ENCODE data around the gene MYT1. TPM values are rescaled to one million over a fixed set of nuclear protein-coding genes. Genes with fewer than 3 reads are reported as not detected.
"Not testable (repeated sequence)": the region's sequence is repeated elsewhere in the genome, so short reads cannot be mapped to it uniquely, and the experiment has no call there.

MYT1 gene
- total RNA-seq, 1 donor from 2014 or later, result not detected

DNA sequence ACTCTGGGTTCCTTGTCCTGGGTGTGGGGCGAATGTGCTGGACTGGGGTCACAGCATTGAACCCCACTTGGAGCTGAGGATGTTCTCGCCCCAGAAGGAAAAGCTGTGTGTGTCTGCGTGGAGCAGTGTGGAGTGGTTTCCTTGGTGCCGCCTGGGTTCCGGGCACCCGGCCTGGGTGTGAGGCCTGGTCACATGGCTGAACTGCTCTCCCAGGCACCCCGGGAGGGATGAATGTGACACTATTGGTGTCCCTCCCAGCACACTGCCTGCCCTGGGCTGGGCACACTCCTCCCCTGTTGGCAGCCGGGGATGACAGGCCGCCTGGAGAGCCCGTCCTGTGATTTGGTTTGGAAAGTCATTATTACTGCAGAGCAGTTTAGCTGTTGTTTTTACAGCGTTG is 12.3 kb downstream of the MYT1 start:
- H3K4me1 Mint-ChIP-seq (ENCODE audit: low read depth), result no peaks in the 10 kb centered on the region
- H3K9me3 Mint-ChIP-seq, result no peaks in the 10 kb centered on the region
- intact Hi-C loops (cut with micrococcal nuclease), result no loop called here
- no peak overlapping the region for H3K27ac Mint-ChIP-seq
- no peaks in the 10 kb centered on the region for H3K36me3 Mint-ChIP-seq (ENCODE audit: low read depth)
- no peaks in the 10 kb centered on the region for H3K27me3 Mint-ChIP-seq (ENCODE audit: low read depth)
- no peak for DNase-seq (ENCODE audit: low spot score)
- no peak overlapping the region for H3K4me3 Mint-ChIP-seq (ENCODE audit: low read depth)

DNA sequence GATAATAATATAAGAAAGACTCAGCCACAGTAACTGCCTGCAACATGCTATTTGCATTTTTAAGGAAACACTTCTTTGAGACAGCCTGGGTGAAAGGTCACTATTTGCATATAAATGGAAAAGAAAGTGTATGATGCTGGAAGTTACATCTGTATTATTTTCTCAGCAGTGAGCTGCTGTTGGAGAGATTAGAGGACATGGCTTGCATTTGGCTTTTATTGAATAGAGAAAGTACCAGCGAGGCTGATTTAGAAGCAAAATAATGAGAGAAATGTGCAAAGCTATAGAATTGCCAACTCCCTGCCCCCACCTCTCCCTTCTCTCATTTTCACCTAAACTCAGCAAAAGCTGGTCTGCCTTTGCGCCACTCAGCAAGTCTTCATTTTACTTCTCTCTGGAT is 12.7 kb downstream of the MYT1 start:
- Mint-ChIP-seq H3K4me3 (ENCODE audit: low read depth) (no peak overlapping the region), H3K9me3 (no peaks in the 10 kb centered on the region), H3K36me3 (ENCODE audit: low read depth) (no peaks in the 10 kb centered on the region), H3K4me1 (ENCODE audit: low read depth) (no peaks in the 10 kb centered on the region), H3K27ac (no peak overlapping the region), H3K27me3 (ENCODE audit: low read depth) (no peaks in the 10 kb centered on the region)
- DNase-seq (ENCODE audit: low spot score), result no peak
- intact Hi-C loops (cut with micrococcal nuclease), result no loop called here

DNA sequence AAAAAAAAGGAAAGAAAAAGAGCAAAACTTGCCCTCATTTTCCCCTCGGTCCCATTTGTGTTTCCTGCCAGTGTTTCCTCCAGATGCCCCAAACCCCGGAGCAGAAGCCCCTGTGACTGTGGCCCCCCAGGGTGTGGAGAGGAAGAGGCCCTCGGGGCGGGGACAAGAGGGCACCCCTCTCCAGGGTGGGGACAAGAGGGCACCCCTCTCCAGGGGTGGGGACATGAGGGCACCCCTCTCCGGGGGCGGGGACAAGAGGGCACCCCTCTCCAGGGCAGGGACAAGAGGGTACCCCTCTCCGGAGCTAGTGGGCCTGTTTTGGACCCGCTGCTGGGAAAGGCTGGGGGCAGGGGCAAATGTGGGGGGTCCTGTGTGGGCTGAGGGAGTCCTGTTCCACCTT is 13.1 kb downstream of the MYT1 start:
- Mint-ChIP-seq H3K27ac (no peak overlapping the region), H3K4me3 (ENCODE audit: low read depth) (no peak overlapping the region), H3K4me1 (ENCODE audit: low read depth) (no peaks in the 10 kb centered on the region), H3K27me3 (ENCODE audit: low read depth) (no peaks in the 10 kb centered on the region), H3K36me3 (ENCODE audit: low read depth) (no peaks in the 10 kb centered on the region), H3K9me3 (no peaks in the 10 kb centered on the region)
- no peak for DNase-seq (ENCODE audit: low spot score)
- intact Hi-C loops (cut with micrococcal nuclease), result no loop called here

DNA sequence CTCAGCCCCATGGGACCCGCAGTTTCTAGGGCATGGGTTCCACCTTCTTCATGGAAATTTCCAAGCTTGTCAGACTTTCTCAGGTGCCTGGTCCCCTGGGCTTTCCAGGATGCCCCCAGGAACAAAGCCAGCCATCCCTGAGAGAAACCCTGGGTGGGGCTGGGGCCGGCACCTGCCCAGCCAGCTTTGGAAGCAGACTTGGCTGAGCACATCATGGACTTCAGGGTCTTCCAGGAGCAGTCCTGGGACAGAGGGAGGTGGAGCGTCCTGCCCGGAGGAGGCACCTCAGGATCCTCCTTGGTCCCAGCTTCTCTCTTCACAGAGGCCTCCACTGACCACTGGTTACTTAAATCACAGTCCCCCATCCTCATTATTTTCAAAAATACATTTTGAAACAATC is 13.5 kb downstream of the MYT1 start:
- Mint-ChIP-seq H3K9me3 (no peaks in the 10 kb centered on the region), H3K4me1 (ENCODE audit: low read depth) (no peaks in the 10 kb centered on the region), H3K27me3 (ENCODE audit: low read depth) (no peaks in the 10 kb centered on the region), H3K27ac (no peak overlapping the region), H3K4me3 (ENCODE audit: low read depth) (no peak overlapping the region), H3K36me3 (ENCODE audit: low read depth) (no peaks in the 10 kb centered on the region)
- intact Hi-C loops (cut with micrococcal nuclease), result no loop called here
- no peak for DNase-seq (ENCODE audit: low spot score)

DNA sequence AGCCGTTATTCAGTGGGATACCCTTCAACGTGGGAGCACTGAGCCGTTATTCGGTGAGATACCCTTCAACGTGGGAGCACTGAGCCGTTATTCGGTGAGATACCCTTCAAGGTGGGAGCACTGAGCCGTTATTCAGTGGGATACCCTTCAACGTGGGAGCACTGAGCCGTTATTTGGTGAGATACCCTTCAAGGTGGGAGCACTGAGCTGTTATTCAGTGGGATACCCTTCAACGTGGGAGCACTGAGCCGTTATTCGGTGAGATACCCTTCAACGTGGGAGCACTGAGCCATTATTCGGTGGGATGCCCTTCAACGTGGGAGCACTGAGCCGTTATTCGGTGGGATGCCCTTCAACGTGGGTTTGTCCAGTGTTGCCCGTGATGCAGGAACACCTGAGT is 14.7 kb downstream of the MYT1 start:
- intact Hi-C loops (cut with micrococcal nuclease); H3K27ac Mint-ChIP-seq; H3K4me3 Mint-ChIP-seq (ENCODE audit: low read depth); DNase-seq (ENCODE audit: low spot score); H3K9me3 Mint-ChIP-seq; H3K4me1 Mint-ChIP-seq (ENCODE audit: low read depth); H3K27me3 Mint-ChIP-seq (ENCODE audit: low read depth); H3K36me3 Mint-ChIP-seq (ENCODE audit: low read depth): not testable (repeated sequence)

DNA sequence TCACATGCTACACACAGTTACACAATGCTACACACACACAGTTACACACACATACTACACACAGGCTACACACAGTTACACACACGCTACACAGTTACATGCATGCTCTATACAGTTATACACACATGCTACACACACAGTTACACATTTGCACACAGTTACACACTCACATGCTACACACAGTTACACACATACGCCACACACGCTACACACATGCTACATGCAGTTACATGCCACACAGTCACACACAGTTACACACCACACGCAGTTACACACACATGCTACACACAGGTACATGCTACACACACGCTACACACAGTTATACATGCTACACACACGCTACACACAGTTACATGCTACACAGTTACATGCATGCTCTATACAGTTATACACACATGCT is 15.6 kb downstream of the MYT1 start:
- Mint-ChIP-seq H3K9me3 (peaks cover under 1% of the 10 kb centered on the region), H3K36me3 (ENCODE audit: low read depth) (no peaks in the 10 kb centered on the region), H3K27me3 (ENCODE audit: low read depth) (no peaks in the 10 kb centered on the region), H3K4me1 (ENCODE audit: low read depth) (no peaks in the 10 kb centered on the region), H3K4me3 (ENCODE audit: low read depth) (no peak overlapping the region), H3K27ac (no peak overlapping the region)
- intact Hi-C loops (cut with micrococcal nuclease), result no loop called here
- DNase-seq (ENCODE audit: low spot score), result no peak

DNA sequence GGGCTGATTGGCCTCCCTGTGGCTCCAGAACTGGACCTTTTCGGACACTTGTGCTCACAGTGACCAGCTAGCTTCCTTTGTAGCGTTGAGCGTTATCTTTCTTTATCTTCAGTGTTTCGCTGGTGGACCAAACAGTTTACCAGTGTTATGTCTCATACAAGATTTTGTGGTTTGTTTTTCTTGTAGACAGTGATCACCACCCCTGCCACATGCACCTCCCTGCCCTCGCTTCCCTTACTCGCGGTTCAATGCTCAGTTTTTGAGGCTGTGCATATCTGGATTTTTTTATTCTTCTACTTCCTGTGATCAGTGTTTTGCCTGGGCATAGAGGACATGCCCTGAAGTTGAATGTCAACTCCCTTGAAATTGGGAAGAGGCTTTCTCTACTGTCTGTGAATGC is 16.4 kb downstream of the MYT1 start:
- no peak overlapping the region for H3K4me3 Mint-ChIP-seq (ENCODE audit: low read depth)
- intact Hi-C loops (cut with micrococcal nuclease), result no loop called here
- no peaks in the 10 kb centered on the region for H3K4me1 Mint-ChIP-seq (ENCODE audit: low read depth)
- H3K27ac Mint-ChIP-seq, result no peak overlapping the region
- no peak for DNase-seq (ENCODE audit: low spot score)
- no peaks in the 10 kb centered on the region for H3K27me3 Mint-ChIP-seq (ENCODE audit: low read depth)
- H3K36me3 Mint-ChIP-seq (ENCODE audit: low read depth), result no peaks in the 10 kb centered on the region
- H3K9me3 Mint-ChIP-seq, result peaks cover 5% of the 10 kb centered on the region

DNA sequence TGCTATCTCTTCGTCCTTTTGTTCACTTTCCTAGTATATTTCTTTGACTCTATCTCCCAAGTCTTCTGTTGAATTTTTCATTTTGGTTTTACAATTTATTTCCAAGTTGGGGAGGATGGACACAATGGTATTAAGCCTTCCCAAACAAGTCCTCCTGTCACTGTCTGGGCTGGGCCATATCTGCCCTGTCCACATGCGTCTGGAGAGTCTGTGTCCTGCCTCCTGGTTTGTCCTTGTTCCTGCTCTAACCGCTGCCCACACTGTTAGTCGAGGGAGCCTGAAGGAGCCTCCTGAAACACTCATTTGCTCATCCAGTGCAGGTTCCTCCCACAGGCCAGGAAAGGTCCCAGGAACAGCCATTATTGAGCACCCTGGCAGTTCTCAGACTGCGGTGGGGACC is 17.1 kb downstream of the MYT1 start:
- no peak overlapping the region for H3K27ac Mint-ChIP-seq
- no peak overlapping the region for H3K4me3 Mint-ChIP-seq (ENCODE audit: low read depth)

DNA sequence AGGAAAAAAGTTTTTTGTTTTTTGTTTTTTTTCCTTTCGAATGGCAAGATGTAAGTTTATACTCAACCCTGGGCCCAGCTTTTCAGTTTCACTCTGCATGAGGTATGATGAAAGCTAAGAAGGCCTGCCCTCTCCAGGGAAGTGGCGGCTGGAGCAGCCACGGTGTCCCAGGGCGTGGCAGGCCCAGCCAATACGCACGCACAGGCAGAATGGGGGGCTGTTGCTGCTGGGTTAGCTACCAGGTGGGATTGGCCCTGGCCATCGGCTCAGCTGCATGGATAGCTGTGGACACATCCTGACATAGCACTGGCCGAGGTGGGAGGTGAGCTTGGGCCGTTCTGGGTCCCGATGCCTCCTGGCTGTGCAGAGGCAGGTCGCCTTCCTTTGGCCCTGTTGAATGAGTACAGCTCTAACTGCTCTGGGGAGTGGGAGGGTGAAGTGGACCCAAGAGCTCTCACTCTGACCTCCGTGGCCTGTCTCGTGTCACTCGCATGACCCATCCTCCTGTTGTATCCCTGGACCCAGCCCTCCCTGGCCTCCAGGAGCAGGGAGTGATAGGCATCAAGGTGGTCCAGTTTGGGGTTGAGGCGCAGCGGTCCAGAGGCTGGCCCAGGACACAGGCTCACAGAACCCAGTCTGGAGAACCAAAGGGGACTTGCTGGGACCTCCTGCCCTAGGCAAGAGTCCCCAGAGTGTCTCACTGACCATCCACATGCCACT is 18.1 kb downstream of the MYT1 start:
- intact Hi-C loops (cut with micrococcal nuclease), result no loop called here

More for the DNA sequence above, 17.1 kb downstream of the MYT1 start:
- Mint-ChIP-seq H3K4me1 (ENCODE audit: low read depth) (no peaks in the 10 kb centered on the region), H3K9me3 (peaks cover 7% of the 10 kb centered on the region), H3K27me3 (ENCODE audit: low read depth) (no peaks in the 10 kb centered on the region), H3K36me3 (ENCODE audit: low read depth) (peaks cover 2% of the 10 kb centered on the region)
- intact Hi-C loops (cut with micrococcal nuclease), result no loop called here
- no peak for DNase-seq (ENCODE audit: low spot score)

DNA sequence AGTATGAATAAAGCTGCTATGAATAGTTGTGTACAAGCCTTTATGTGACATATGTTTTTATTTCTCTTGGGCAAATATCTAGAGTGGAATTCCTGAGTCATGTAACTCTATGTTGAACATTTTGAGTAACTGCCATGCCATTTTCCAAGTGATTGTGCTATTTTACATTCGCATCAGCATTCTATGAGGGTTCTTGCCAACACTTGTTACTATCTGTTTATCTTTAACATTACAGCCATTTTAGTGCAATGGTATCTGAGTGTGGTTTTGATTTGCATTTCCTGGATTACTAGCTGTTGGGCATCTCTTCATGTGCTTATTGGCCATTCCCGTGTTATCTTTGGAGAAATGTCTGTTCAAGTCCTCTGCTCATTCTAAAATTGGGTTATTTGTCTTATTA is 19.1 kb downstream of the MYT1 start:
- H3K36me3 Mint-ChIP-seq (ENCODE audit: low read depth), result peaks cover 3% of the 10 kb centered on the region
- H3K27ac Mint-ChIP-seq, result no peak overlapping the region
- no peaks in the 10 kb centered on the region for H3K4me1 Mint-ChIP-seq (ENCODE audit: low read depth)
- peaks cover 9% of the 10 kb centered on the region for H3K9me3 Mint-ChIP-seq
- H3K4me3 Mint-ChIP-seq (ENCODE audit: low read depth), result no peak overlapping the region
- intact Hi-C loops (cut with micrococcal nuclease), result no loop called here
- DNase-seq (ENCODE audit: low spot score), result no peak
- no peaks in the 10 kb centered on the region for H3K27me3 Mint-ChIP-seq (ENCODE audit: low read depth)

More for the DNA sequence above, 18.1 kb downstream of the MYT1 start:
- no peak for DNase-seq (ENCODE audit: low spot score)
- Mint-ChIP-seq H3K9me3 (peaks cover 9% of the 10 kb centered on the region), H3K4me3 (ENCODE audit: low read depth) (no peak overlapping the region), H3K4me1 (ENCODE audit: low read depth) (no peaks in the 10 kb centered on the region), H3K27ac (no peak overlapping the region), H3K36me3 (ENCODE audit: low read depth) (peaks cover 3% of the 10 kb centered on the region), H3K27me3 (ENCODE audit: low read depth) (no peaks in the 10 kb centered on the region)

DNA sequence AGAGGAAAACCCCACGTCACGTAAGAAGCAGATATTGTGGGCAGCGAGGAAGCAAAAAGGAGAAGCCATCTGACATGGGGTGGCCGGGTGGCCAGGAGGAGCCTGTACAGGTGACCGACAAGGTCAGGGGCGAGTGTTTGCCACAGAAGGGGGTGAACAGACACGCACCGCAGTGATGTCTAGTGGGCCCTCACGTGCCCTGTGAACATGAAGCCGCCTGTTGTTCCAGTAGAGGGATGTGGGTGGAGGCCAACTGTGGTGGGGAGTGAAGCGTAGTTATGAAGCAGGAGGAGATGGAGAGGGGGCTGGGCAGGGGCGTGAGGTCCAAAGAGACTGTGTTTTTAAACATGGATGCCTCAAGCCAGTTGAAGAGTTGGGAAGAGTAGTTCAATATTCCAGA is 20.5 kb downstream of the MYT1 start:
- intact Hi-C loops (cut with micrococcal nuclease), result no loop called here
- Mint-ChIP-seq H3K27ac (no peak overlapping the region), H3K9me3 (peaks cover 9% of the 10 kb centered on the region), H3K4me3 (ENCODE audit: low read depth) (no peak overlapping the region), H3K27me3 (ENCODE audit: low read depth) (no peaks in the 10 kb centered on the region), H3K36me3 (ENCODE audit: low read depth) (peaks cover 3% of the 10 kb centered on the region), H3K4me1 (ENCODE audit: low read depth) (no peaks in the 10 kb centered on the region)
- no peak for DNase-seq (ENCODE audit: low spot score)

DNA sequence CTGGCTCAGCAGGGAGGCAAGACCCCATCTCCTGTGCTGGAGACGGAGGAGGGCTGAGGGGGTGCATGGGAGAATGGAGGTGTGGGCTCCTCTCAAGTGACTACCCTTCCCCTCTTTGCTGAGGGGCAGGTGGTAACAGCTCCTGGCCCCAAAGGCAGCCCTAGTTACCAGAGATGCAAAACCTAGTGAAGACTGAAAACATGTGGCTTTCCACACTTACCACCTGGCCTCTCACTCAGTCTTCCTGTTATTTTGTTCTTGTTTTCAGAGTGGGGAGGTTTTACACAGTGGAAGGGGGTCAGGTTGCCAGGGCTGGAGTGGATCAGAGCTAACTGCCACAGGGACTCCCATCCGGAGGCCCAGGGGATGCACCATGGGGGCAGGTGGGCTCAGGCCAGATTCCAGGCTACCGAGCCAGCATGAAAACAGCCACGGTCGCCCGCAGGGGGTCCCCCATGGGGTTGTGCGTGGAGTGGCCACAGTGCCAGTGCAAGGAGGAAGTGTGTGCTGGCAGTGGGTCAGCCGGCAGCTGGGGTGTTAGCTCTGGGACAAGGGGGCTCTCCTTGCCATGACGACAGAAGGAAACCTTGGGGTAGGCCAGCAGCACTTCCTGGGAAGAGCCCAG is 21.1 kb downstream of the MYT1 start:
- Mint-ChIP-seq H3K27me3 (ENCODE audit: low read depth) (no peaks in the 10 kb centered on the region), H3K27ac (no peak overlapping the region), H3K36me3 (ENCODE audit: low read depth) (peaks cover 3% of the 10 kb centered on the region), H3K4me3 (ENCODE audit: low read depth) (no peak overlapping the region), H3K4me1 (ENCODE audit: low read depth) (no peaks in the 10 kb centered on the region), H3K9me3 (peaks cover 9% of the 10 kb centered on the region)
- intact Hi-C loops (cut with micrococcal nuclease), result no loop called here
- no peak for DNase-seq (ENCODE audit: low spot score)

DNA sequence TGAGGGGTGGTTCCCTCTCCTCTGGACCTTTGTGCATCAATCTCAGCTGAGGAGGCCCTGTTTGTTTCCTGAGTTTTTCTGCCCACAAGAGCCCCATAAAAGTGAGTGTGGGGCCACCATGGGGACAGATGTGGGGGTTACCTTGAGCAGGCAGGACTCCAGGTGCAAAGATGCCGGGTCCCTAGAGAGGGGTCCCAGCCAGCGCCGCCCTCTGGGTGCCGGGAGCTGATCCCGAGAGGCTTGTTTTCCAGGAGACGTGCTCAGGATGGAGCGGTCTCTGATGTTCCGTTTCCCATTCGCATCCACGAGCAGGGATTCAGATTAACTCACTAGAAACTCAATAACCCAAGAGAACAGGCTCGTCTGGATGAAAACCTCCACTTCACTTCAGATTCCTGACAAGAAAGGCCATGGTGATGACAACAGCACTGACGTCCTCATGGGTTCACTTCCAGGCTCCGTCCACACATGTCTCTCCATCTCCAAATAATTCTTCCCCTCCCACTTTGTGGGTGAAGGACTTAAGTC is 21.9 kb downstream of the MYT1 start:
- H3K27me3 Mint-ChIP-seq (ENCODE audit: low read depth), result no peaks in the 10 kb centered on the region
- DNase-seq (ENCODE audit: low spot score), result no peak
- intact Hi-C loops (cut with micrococcal nuclease), result no loop called here
- H3K4me1 Mint-ChIP-seq (ENCODE audit: low read depth), result no peaks in the 10 kb centered on the region
- no peak overlapping the region for H3K4me3 Mint-ChIP-seq (ENCODE audit: low read depth)
- H3K27ac Mint-ChIP-seq, result no peak overlapping the region
- peaks cover 9% of the 10 kb centered on the region for H3K9me3 Mint-ChIP-seq
- H3K36me3 Mint-ChIP-seq (ENCODE audit: low read depth), result peaks cover 3% of the 10 kb centered on the region
